Stimulated activated CD8-positive, alpha-beta memory T cell treated with anti-CD3 and anti-CD28 coated beads, Interleukin-15, amount 100 ng/mL, for 24 hours (primary cell): Measurements from ENCODE around the gene ZNF622.
"Not testable (repeated sequence)": the region's sequence is repeated elsewhere in the genome, so short reads cannot be mapped to it uniquely, and the experiment has no call there.

ENCODE experiments used
- DNase-seq: peaks from one replicate; pipeline ENCODE4 v3.0.0-alpha.2; 2020; ENCODE audit warnings: low read depth

Gene ZNF622

DNA sequence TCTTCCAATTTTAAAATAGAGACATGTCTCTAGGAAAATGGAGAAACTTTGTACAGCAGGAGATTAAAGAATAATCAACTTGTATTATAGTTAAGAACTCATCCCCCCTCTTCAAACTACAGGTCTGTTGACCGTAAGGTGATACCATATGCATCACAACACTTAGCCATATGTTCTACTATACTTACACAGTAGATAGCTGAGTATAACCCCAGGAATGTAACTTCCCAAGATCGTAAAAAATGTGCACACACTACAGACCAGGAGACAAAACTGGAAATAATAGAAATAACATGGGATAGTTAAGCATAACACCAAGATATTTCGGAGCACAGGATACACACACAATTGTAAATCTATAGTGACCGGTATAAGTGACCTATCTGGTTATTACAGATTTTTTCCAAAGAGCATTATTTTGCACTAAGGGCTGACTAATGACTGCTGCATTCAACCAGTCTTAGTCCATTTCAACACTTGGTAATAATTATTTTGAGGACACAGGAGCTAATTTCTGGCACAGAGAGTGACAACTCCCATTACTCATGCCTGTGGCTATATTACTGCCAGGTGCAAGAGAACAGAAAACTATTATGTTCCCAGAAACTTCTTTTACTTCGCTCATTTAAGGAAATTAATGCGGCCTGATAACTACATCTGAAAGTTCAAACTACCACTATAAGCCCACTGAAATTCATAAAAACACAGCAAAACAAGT is 15.4 kb upstream of the ZNF622 start:
- DNase-seq: no peak

DNA sequence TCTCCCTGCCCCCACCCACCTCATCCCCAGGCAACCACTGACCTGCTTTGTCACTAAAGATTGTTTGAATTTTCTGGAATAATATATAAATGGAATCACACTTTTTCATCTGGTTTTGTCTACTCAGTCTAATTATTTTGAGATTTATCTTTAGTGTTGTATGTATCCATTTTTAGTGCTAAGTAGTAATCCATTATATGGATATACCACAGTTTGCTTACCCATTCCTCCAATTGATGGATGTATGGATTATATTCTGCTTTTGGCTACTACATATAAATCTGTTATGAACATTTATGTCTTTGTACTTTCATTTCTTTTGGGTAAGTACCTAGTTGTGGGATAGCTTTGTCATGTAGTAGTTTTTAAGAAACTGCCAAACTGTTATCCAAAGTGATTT is 14.5 kb upstream of the ZNF622 start:
- DNase-seq: no peak

DNA sequence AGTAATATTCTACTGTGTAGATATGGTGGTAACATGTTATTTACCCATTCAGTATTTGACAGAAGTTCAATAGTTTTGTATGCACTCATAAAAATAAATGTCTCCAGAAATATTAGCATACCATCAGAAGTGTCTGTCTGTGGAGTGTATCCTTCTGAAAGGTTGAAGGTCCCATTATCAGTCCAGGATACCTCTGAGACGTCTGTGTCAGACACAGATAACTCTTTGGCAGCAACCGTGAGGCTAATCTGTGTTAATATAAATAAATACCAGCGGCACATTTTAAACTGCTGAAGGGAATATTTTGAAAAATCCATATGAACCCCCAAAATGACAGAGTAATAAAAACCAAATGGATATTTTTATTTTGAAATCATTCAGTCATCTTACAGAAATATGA is 11.9 kb upstream of the ZNF622 start:
- DNase-seq: no peak

DNA sequence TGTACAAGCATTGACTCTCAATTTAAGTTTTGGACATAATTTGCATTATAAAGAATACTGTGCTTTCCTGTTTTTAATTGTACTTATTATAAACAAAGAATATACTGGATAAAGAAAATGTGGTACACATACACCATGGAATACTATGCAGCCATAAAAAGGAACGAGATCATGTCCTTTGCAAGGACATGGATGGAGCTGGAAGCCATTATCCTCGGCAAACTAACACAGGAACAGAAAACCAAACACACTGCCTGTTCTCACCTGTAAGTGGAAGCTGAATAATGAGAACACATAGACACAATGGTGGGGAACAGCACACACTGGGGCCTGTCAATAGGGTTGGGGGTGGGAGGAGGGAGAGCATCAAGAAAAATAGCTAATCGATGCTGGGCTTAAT is 10.8 kb upstream of the ZNF622 start:
- not testable (repeated sequence) for DNase-seq

DNA sequence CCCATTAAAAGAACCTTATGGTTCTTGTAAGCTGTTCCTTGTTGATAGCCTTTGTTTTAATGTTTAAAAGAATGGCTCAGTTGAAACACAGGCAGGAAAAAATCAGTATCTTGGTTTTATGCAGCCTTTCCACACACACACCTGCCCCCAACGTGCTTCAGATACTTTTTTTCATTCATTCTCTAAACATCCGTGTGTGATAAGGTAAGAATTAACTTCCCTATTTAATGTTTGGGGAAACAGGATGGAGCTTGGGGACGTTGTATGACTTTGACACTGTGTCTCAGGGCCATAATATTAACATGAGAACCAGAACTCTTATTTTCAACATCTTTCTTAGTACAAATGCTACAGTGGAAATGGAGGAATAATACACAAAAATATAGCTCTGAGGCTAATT is 5.8 kb upstream of the ZNF622 start:
- DNase-seq: no peak

DNA sequence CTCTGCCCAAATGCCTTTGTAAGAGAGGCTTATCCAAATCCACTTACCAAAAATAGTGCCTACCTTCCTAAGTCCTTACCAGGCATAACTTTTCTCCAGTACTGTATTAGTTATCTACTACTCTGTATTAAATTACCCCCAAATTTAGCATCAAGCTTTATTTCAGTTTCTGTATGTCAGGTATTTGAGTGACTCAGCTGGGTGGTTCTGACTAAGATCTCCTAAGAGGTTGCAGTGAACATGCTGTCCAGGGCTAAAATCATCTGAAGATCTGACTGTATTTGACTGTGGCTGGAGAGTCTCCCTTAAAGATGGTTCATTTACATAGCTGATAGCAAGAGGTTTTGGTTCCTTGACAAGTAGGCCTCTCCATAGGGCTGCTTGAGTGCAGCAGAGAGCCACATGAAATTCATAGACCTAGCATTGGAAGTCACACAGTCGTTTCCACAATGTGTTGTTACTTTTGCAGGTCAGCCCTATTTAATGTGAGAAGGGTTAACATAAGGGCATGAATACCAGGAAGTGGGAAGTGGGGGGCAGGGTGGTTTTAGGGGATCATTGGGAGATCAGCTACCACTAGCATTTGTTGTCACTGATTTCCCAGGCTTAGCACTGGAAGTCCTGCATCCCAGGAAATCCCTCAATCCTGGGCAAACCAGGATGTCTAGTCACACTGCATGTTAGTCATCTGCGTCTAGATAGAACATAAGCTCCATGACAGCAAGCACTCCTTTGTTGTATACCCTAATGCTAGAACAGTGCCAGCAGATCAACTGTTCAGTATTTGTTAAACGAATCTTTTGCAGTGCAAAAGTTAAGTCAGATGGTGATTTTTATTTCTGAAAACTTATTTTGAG is 2.0 kb upstream of the ZNF622 start:
- DNase-seq: no peak

DNA sequence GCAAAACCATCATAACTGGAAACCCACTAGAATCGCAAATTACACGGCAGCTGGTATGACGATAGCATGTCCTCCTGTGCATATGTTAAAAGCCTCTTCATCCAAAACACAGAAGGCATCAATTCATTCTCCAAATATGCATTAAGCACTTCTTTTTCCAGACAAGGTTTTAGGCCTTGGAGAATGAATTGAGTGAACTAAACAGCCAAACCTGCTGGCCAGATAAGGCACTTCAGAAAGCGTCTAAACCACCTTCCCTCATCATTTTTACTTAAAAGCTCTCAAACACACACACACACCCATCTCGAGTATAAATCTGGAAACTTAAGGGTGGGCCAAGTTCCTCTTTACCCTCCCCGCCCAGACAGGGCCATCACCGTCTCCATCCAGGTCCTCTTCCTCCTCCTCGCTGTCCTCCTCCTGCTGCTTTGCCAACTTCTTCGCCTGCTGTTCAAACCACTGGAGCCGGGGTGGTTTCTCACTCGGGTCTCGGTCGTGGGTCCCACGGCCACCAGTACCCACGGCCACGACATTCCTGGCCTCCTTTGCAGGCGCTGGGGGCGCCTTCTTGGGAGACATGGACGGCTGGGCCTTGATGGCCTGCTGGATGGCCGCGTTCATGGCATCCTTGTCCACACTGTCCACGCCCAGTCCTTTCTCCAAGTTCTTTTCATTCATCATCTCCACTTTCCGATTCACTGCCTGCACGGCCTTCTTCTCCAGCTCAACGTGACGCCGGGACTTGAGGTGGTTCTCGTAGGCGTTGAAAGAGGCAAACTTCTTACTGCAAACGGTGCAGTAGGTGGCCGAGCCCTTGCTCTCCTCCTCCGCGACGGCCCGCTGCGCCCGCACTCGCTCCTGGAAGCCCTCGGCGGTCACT is 696 bp downstream of the ZNF622 start:
- DNase-seq: no peak

DNA sequence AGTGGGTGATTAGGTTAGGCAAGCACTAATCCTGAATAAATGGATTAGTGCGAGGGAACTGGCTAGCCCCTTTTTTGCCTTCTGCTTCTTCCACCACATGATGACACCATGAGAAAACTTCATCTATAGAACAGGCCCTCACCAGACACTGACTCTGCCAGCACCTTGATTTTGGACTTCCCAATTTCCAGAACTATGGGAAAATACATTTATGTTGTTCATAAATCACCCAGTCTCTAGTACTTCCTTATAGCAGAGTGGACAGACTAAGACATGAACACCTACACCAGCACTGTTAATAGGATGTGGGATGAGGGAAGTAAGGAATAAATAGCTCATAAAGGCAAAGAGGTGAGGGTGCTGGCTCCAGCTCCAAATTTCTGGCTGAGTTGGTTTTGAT is 1.4 kb downstream of the ZNF622 start:
- DNase-seq: no peak

DNA sequence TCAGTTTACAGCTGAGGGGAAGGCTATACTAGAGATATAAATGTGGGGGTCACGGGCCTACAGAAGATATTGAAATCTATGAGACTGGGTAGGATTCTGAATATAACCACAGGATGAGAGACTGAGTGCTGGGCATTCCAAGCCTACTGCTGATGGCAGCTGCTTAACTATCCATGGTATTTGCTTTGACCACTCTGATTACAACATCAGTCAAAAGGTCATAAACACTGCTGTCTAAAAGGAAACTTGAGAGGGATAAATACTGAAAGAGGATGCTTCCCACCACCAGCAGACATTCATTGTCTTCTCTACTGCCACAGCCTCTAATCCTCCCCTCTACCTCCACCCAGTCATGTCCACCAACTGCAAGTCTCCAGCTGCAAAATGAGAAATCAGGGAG is 3.8 kb downstream of the ZNF622 start:
- no peak for DNase-seq

DNA sequence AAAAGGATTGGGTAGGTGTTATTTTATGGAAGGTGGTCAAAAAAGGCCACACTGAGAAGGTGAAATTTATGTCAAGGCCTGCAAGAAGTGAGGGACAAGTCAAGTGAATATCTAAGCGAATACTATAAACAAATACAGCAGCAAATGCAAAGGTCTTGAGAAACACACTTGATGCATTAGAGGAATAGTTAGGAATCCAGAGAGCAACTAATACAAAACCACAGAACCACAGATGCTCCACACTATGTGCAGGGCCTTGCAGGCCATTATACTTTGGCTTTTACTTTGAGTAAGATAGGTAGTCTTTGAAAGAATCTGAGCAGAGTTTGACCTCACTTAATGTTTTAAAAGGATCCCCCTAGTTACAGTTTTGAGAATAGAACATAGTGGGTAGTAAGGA is 4.6 kb downstream of the ZNF622 start:
- DNase-seq: no peak

DNA sequence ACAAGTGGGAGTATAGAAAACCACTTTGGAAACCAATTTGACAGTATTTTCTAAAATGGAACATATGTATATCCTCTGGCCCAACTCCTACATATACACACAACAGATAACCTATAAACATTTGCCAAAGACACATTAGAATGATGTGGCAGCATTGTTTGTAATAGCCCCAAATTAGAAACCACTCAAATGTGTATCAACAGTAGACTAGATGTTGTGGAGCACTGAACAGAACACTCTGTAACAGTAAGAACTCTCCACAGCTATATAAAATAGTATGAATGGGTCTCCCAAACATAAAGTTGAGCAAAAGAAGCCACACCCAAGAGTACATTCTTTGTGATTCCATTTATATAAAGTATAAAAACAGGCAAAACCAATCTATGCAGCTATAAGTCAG is 6.1 kb downstream of the ZNF622 start:
- DNase-seq: no peak

DNA sequence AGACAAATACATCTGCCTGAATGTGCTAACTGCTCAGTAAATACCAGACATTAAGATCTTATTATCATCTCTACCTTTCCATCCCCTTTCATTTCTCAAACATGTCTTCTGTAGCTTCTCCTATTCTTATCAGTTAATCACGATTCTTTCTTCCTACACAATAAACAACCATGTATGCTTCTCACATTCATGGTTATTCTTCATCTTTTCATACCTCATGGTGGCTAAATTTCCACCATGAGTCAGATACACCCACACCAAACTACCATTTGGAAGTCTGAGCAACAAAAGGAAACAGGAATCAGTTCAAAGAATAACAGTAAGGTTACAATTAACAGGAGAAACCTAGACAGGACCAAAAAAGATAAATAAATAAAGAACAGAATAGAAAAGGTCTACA is 7.7 kb downstream of the ZNF622 start:
- DNase-seq: no peak

DNA sequence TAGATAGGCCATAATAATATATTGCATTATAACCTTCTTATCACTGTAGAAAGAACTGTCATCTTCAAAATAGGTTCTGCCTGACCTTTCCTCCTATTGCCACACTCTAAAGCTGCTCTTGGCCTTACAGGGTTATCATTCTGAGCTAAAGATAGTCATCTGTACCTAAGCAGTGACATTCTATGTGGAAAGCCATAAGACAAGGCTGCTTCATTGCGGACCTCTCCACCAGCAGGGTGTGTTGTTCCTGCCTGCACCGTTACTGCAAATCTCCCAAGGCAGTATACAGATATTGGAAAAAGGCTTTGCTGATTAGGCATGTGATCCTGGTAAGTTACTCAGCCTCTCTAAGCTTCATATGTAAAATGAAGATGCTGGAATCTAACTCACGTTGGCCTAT is 8.1 kb downstream of the ZNF622 start:
- DNase-seq: no peak

DNA sequence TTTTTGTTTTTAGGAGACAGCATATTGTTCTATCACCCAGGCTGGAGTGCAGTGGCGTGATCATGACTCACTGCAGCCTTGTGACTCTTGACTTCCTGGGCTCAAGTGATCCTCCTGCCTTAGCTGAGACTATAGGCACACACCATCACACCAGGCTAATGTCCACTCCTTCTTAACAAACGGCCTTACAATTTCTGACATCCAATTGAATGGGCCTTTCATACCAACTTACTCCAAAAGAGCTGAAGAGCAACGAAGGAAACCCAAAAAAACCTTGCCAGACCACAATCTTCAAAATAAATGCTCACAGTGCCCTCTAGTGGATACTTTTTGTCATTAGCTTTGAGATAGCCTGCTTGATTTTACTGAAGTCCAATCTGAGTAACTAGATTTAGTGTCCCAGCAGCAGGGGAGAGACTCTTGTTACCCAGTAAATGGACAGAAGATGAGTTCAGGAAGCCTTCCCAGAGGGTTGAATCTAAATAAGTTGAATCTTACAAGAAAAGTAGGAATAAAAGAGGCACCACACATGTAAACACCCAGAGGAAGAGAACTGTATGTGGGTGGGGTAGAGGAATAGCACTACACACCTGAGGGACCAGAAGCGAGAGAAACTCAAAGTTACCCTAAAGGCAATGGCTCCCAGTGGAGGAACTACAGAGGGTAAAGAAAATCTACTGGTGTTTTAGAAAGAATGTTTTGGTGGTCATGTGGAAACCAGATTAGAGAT is 9.3 kb downstream of the ZNF622 start:
- DNase-seq: no peak

DNA sequence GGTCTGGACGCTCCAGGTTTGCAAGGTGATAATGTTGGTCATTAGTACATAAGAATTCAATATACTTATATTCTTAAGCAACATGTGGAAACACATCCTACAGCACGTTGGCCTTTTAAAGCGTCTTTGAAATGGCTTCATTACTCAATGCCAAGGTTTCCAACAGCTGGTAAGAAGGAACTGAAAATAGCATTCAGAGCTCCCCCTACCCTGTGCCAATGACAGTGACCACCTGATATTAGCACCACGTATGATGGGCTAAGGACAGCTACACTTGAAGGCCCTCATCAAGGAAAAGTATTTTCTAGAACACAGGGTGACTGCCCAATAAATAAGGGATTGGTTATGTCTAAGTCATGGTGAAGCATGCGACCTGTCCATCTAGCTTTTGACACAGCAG is 9.9 kb downstream of the ZNF622 start:
- no peak for DNase-seq

DNA sequence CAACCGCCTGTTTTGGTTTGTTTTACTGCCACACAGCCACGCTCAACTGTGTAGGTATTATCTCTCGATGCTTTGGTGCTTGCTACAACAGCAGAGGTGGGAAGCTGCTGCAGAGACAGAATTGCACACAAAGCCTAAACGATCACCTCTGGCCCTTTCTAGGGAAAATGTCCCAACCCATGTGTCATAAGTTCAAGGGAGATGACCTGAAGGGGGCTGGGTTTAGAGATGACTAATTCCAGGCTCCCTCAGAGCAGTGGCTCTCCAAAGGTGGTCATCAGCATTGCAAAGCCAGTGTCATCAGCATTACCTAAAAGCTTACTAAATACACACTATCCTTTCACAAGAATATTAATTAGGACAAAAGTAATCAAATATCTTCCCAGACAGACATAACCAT is 10.9 kb downstream of the ZNF622 start:
- DNase-seq: no peak

DNA sequence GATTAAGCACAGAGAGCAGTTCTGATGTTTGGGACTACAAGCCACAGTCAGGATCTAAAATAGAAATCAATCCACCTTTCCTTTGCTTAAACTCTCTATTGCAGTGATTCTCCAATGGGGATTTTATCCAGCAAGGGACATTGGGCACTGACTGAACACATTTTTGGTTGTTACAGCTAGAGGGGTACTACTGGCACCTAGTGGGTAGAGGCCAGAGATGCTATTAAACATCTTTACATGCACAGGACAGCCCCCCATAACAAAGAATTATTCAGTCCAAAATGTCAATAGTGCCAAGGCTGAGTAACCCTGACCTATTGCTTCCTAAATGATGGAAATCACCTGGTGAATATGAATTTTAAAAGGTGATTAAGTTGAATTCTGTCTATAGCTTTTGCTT is 12.0 kb downstream of the ZNF622 start:
- DNase-seq: no peak

DNA sequence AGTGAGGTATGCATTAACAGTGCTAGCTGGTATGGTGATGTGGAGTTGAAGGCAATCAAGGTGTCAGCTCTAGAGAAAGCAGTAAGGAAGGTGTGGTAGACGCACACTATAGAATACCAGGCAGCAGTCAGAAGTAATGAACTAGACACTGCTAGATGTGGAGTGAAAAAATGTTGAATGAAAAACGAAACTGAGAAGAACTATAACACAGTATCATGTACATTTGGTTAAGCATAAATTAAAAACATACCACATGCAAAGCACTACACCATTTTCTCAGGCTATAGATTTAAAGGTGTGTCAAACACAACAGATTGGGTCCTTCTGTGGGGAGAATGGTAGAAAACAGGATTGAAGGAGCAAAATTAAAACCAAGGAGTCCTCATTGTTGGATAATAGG is 15.4 kb downstream of the ZNF622 start:
- DNase-seq: no peak

DNA sequence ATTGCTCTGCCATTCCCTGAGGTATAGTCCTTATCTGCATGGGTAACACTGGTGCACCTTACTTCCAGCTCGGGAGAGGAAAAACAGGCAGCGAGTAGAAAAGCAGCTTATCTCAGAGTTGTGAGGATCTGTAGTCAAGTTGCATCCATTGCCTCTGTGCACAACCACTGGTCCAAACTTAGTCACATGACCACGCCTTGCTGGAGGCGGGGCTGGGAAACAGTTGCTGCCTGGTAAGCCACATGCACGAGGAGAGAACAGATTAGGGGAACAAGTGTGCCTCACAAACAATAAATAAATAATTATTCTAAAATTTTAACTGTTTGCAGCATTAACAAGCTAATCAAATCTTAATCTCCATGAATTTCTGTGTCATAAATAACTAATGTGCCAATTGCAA is 18.6 kb downstream of the ZNF622 start:
- no peak for DNase-seq

DNA sequence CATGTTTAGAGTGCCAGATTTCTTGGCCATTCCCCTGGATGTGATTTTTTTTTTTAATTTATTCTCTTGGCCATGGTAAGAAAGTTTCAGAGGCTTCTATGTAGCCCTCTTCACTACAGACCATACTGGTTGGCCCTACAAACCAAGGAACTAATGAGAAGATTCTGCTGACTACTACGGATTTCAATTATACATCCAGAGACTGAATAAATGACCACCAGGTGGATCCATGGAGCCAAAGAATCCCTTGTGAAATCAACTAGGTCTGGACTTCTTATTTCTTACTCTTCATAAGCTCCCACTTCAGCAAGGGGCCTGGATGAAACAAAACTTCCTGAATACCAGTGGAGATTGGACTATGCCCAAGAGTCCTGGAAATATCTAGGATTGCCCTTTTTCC is 27.6 kb downstream of the ZNF622 start:
- DNase-seq: no peak

DNA sequence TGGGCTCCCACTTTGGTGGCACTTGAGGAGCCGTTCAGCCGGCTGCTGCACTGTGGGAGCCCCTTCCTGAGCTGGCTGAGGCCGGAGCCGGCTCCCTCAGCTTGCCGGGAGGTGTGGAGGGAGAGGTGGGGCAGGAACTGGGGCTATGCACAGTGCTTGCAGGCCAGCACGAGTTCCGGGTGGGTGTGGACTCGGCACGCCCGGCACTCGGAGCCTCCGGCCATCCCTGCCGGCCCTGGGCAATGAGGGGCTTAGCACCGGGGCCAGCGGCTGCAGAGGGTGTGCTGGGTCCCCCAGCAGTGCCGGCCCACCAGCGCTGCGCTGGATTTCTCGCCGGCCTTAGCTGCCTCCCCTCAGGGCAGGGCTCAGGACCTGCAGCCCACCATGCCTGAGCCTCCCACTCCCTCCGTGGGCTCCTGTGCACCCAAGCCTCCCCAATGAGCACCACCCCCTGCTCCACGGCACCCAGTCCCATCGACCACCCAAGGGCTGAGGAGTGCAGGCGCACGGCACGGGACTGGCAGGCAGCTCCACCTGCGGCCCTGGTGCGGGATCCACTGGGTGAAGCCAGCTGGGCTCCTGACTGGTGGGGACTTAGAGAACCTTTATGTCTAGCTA is 29.4 kb downstream of the ZNF622 start:
- not testable (repeated sequence) for DNase-seq

DNA sequence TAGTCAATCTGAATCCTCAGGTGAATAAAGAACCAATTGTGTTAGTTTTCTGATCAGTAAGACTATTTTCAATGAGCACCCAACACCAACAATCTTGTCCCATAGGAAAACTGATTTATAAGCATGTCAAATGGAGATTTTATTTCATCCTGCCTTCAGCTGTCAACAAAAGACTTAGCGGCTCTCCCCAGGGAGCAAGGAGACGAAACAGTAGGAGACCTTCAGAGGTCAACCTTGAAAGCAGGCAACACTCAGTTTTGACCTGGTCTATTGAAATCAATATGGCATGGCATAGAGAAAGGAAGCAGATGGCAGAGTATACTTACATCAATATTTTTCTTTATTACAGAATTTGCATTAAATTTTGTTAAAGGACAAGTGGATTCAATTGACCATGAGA is 34.1 kb downstream of the ZNF622 start:
- no peak for DNase-seq
